Medulla oblongata (tissue), 1 donor: ENCODE data around the gene CBLC.

Experiments used
- DNase-seq: peaks from one replicate; pipeline ENCODE4 v3.0.0-alpha.2; 2015; ENCODE audit errors: extremely low spot score

CBLC gene

DNA sequence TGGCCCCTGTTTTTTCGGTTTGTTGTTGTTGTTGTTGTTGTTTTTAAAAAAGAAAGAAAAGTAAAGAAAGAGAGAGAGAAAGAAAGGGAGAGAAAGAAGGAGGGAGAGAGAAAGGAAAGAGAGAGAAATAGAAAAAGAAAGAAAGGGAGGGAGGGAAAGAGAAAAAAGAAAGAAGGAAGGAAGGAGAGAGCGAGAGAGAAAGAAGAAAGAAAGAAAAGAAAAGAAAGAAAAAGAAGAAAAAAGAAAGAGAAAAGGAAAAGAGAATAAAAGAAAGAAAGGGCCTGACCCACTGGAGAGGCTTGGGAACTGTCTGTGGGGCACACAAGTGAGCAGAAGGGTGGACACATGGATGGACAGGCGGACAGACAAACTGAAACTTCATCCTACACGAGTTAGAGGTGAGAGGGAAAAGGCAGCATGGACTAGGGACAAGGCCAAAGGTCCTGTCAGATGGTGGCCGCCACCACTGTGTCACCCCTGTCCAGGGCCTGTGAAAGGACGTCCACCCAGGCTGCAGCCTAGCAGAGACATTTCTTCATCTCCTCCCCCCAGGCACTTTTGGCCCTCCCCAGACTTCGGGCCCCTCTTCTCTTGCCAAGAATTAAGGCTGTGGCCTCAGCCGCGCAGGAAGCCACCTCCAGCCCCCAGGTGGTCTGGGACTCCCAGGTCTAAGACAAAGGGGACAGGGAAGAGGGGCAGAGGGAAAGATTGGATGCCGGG lies 22.1 kb downstream of the CBLC start:
- DNase-seq: no peak

DNA sequence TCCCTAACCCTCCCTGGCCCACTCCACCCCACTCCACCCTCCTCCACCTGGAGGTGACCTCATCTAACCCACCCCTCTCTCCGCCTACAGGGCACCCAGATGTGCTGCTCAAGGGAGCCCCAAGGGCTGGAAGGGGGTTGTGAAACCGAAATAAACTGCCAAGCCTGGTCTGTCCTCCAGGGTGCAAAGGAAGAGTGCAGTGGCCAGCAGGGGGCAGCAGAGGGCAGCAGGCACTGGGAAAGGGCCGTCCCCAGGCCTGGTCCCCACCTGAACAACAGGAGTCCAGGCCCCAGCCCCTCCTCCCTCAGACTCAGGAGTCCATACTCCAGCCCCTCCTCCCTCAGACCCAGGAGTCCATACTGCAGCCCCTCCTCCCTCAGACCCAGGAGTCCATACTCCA lies 22.8 kb downstream of the CBLC start:
- DNase-seq: peak; percentile 64

DNA sequence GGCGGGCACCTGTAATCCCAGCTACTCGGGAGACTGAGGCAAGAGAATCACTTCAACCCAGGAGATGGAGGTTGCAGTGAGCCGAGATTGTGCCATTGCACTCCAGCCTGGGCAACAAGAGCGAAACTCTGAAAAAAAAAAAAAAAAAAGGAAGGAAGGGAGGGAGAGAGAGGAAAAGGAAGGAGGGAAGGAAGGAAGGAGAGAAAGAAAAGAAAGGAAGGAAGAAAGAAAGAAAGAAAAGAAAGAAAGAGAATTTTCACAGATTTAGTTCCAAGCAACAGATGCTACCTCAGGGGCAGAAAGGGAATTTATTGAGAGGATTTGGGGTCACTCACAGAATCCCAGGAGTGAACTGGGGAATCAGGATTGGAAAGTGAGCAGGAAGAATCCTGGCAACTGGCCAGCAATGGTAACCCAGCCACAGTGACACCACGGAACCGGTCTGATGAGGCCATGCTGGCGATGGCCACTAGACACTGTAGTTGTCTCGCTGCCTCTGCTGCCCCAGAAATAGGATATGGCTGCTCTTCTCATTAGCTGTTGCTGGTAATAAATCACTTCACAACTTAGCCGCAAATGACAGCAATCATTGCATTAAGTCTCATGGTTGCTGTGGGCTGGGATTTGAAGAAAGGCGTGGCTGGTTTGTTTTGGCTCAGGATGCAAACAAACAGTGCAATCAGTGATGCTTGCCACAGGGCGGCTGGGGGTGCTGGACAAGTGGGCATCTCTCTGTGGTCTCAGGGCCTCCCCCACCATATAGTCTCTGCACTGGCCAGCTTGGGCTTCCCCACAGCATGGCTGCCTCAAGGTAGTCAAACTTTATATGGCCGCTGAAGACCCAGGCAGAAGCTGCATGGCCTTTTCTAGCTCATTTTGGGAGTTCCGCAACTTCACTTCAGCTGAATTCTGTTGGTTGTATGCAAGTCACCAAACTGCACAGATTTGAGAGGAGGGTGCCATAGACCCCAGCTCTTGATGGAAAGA lies 26.0 kb downstream of the CBLC start:
- DNase-seq: no peak

- DNase-seq: no peak
Observed at GRCh38 chr19:44806291-44806690, 28.6 kb downstream of the CBLC start.

GRCh38 chr19:44807162-44807561 lies 29.5 kb downstream of the CBLC start:
- DNase-seq: no peak

- DNase-seq: peak; percentile 31
Observed at GRCh38 chr19:44807652-44808462, 30.2 kb downstream of the CBLC start.

DNA sequence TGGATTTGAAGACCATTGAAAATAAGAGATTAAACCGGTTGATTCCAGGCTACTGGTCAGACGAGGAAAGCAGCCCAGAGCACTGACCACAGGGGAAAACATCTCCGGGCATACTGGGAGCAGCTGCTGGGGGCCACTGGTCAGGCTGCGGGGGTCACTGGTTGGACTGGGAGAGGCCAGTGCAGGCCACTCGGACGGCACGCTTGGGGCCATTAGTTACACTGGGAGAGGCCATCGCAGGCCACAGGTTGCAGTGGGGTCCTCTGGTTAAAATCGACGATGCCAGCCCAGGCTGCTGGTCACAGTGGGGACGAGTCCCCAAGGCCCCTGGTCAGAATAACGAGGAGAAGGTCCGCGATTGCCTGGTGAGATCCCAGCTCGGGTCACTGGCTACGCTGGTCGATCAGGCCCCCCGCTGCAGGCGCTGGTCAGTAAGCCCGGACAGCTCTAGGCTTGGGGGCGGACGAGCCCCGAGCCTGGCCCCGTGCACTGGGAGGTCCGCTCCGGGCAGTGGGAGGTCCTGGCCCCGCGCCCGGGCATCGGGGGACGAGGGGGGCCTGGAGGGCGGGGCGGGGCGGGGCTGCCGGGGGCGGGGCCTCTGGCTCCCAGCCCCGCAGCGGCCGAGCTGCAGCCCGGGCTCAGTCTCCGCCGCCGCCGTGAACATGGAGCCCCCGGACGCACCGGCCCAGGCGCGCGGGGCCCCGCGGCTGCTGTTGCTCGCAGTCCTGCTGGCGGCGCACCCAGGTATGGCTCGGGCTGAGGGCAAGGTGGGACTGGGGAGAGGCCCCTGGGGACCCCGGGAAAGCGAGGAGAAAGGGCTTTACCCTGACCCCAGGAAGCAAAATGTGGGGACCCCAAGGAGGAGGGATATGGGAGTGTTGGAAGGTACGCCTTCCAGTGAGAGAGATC lies 31.0 kb downstream of the CBLC start, which contains the start of gene BCAM:
Gene BCAM (plus strand): TSS at position 641 of the 909 bp plus-strand sequence. CDS start 22 bp downstream, at position 663.
- DNase-seq: peak; percentile 55

DNA sequence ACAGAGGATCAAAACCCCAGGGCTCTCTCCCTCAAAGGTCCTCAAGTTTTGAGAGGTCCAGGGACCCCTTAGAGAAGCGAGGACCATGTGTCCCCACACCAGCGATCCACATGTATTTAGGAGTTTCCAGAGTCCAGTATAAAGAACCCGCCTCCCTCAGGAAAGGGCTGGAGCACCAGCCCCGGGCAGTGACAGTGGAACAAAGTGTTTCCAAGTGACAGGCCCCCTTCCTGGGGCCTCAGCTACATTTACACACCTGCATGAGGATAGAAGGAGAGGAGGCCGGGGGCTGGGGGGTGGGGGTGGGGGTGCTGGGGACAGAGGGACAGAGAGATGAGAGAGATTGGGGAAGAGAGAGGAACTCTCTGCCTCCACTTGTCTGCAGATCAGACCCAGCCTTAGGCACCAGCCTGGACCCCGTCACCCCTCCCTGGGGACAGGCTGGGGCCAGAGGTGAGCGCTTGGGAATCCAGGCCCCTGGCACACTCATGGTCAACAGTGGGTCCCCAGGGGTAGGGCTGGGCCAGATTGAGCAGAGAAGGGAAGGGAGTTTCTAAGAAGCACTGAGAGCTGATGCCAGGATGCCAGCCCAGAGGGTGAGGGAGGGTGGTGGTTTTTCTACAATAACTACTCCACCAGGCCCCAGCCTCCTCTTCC lies 32.0 kb downstream of the CBLC start:
- no peak for DNase-seq

GRCh38 chr19:44810234-44811121 lies 32.8 kb downstream of the CBLC start:
- no peak for DNase-seq

GRCh38 chr19:44811122-44811419 lies 33.4 kb downstream of the CBLC start:
- DNase-seq: no peak

DNA sequence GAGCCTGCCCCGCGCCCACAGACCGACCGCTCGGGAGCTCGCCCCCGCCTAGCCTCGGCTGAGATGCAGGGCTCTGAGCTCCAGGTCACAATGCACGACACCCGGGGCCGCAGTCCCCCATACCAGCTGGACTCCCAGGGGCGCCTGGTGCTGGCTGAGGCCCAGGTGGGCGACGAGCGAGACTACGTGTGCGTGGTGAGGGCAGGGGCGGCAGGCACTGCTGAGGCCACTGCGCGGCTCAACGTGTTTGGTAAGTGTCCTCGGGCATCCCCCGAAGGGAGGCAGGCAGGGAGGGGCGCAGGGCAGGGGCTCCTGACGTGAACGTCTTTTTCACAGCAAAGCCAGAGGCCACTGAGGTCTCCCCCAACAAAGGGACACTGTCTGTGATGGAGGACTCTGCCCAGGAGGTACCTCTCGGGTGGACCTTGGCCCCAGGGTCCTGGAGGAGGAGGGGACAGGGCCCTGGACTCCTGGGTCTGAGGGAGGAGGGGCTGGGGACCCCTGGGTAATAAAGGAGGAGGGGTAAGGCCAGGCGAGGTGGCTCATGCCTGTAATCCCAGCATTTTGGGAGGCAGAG lies 34.5 kb downstream of the CBLC start:
- no peak for DNase-seq

- no peak for DNase-seq
Observed at GRCh38 chr19:44813070-44813840, 35.6 kb downstream of the CBLC start.

DNA sequence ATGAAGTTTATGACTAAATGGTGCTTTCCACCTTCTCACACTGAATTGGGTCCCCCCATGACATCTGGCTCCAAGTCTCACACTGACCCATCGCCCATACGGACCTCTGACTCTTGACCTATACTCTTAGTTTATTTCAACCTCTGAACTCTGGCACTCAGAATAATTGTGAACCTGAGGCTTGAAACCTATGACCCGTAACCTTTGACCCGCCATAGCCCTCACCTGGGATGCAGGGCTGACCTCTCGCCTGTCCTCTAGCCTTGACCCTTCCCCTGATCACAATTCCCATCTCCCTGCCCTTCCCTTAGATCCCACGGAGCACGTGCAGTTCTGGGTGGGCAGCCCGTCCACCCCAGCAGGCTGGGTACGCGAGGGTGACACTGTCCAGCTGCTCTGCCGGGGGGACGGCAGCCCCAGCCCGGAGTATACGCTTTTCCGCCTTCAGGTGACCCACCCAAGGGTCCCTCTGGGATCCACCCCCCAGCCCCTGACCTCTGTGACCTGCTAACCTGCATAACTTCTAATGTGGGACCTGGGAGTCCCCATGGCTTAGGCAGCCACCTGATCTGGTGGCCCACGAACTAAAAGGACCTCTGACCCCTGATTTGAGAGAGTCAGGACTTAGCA lies 36.3 kb downstream of the CBLC start:
- DNase-seq: no peak

DNA sequence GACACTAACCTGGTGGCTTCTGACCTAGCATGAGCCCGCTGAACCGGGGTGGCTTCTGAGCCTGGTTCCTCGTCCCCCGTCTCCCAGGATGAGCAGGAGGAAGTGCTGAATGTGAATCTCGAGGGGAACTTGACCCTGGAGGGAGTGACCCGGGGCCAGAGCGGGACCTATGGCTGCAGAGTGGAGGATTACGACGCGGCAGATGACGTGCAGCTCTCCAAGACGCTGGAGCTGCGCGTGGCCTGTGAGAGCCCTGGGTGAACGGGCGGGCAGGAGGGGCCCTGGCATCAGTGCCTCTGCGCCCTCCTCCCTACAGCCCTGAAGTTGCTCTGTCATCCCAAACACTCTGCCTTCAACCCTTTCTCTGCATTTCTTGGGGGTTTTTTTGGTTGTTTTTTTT lies 36.8 kb downstream of the CBLC start:
- DNase-seq: no peak

DNA sequence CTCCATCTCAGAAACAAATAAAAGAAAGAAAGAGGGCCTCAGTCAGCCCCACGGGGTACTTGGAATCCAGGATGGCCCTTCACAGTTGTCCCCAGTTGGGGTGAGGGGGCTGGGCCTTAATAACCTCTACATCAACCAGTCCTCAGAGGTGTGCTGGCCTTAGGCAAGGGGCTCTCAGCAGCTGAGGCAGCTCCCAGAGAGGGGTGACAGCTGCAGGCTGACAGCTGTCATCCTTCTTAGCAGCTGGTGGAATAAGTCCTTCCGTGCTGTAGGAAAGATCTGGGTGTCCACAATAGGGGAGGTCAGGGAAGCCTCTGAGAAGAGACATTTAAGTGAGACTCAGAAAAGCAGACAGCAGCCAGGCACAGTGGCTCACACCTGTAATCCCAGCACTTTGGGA lies 38.6 kb downstream of the CBLC start:
- DNase-seq: no peak

DNA sequence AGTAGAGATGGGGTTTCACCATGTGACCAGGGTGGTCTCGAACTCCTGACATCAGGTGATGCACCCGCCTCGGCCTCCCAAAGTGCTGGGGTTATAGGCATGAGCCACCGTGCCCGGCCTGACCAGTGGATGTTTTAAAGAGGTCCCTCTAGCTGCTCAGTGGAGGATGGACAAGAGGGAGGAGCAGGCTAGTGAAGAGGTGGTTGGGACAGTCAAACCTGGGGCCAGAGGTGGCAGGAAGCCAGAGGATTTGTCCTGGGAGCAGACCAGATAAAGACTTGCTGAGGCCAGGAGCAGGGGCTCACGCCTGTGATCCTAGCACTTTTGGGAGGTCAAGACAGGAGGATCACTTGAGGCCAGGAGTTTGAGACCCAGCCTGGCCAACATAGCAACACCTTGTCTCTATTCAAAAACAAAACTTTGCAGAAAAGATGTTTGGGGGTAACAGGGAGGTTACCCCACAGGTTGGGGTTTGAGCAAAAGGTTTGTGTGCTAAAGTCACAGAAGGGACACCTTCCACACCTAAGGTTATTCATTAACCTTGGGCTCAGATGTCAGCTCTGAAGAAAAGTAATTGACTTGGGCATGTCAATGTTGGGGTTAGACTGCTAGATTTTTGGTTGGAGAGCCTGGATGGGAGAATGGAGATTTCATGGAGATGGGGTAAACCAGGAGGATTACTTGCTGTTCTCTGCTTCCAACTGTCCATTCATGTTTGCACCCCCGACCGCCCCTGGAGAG lies 40.2 kb downstream of the CBLC start:
- DNase-seq: no peak

GRCh38 chr19:44818466-44819031 lies 40.9 kb downstream of the CBLC start:
- DNase-seq: no peak
